ENCODE data around the gene CRHR1. TPM values are rescaled to one million over a fixed set of nuclear protein-coding genes. Genes with fewer than 3 reads are reported as not detected.

CRHR1 gene
- total and polyA plus RNA-seq, 8 donors: not detected

- intact Hi-C loops (cut with DNase I): no loop called here
- DNase-seq: no peak
- H3K4me3 ChIP-seq: no peak overlapping the region
- H3K36me3 ChIP-seq: no peaks in the 10 kb centered on the region
- no peak overlapping the region for H3K27ac ChIP-seq
- no peak for TF ChIP-seq CTCF (IDR thresholded peaks at IDR 0.05)
- no peaks in the 10 kb centered on the region for H3K9me3 ChIP-seq
- no peaks in the 10 kb centered on the region for H3K4me1 ChIP-seq
- no peak for ATAC-seq
- H3K27me3 ChIP-seq: peaks cover 0 to 59% of the 10 kb centered on the region in 2 donors
Measured at GRCh38 chr17:45851873-45852272, 67.8 kb downstream of the CRHR1 start.

- no peaks in the 10 kb centered on the region for H3K9me3 ChIP-seq
- intact Hi-C loops (cut with DNase I): no loop called here
- TF ChIP-seq CTCF (IDR thresholded peaks at IDR 0.05): peak; percentile 78 to 83
- H3K27me3 ChIP-seq: peaks cover 0 to 59% of the 10 kb centered on the region in 2 donors
- no peak overlapping the region for H3K27ac ChIP-seq
- no peaks in the 10 kb centered on the region for H3K36me3 ChIP-seq
- peak in 2 of 4 donors; percentile 27 to 65 for DNase-seq
- ATAC-seq: peak; percentile 86
- H3K4me3 ChIP-seq: no peak overlapping the region
- H3K4me1 ChIP-seq: no peaks in the 10 kb centered on the region
Measured at GRCh38 chr17:45852535-45853297, 68.6 kb downstream of the CRHR1 start.

DNA sequence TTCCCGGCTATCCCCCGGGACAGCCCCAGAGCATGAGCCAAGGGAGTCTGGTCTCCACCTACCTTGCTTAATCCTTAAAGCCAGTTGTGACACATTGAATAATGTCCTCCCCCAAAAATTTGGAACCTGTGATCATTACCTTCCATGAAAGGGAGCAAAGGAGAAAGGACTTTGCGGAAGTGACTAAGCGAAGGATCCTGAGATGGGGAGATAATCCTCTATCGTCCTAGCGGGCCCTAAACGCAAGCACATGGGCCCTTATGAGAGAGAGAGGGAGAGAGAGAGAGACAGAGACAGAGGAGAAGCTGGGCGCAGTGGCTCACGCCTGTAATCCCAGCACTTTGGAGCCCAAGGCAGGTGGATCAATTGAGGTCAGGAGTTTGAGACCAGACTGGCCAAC lies 70.1 kb downstream of the CRHR1 start:
- Histone ChIP-seq H3K36me3 (no peaks in the 10 kb centered on the region), H3K9me3 (no peaks in the 10 kb centered on the region), H3K4me1 (no peaks in the 10 kb centered on the region), H3K27me3 (peaks cover 0 to 69% of the 10 kb centered on the region in 2 donors), H3K27ac (no peak overlapping the region), H3K4me3 (no peak overlapping the region)
- no peak for TF ChIP-seq CTCF (IDR thresholded peaks at IDR 0.05)
- DNase-seq: no peak
- intact Hi-C loops (cut with DNase I): no loop called here
- ATAC-seq: no peak

GRCh38 chr17:45855691-45856336 lies 71.7 kb downstream of the CRHR1 start:
- ATAC-seq (no peak), DNase-seq (no peak)
- no peak for TF ChIP-seq CTCF (IDR thresholded peaks at IDR 0.05)
- H3K27ac ChIP-seq: no peak overlapping the region
- H3K4me1 ChIP-seq: no peaks in the 10 kb centered on the region
- peaks cover 0 to 71% of the 10 kb centered on the region in 2 donors for H3K27me3 ChIP-seq
- H3K9me3 ChIP-seq: no peaks in the 10 kb centered on the region
- intact Hi-C loops (cut with DNase I): no loop called here
- H3K36me3 ChIP-seq: no peaks in the 10 kb centered on the region
- no peak overlapping the region for H3K4me3 ChIP-seq

- TF ChIP-seq CTCF (IDR thresholded peaks at IDR 0.05): no peak
- Histone ChIP-seq H3K4me3 (no peak overlapping the region), H3K27me3 (peaks cover 0 to 56% of the 10 kb centered on the region in 2 donors), H3K9me3 (no peaks in the 10 kb centered on the region), H3K27ac (no peak overlapping the region), H3K36me3 (no peaks in the 10 kb centered on the region), H3K4me1 (no peaks in the 10 kb centered on the region)
- intact Hi-C loops (cut with DNase I): no loop called here
- peak in 2 of 4 donors; percentile 22 to 48 for DNase-seq
- ATAC-seq: peak; percentile 71
Measured at GRCh38 chr17:45857977-45858708, 74.0 kb downstream of the CRHR1 start.
